ENCODE data around the gene PIAS2. TPM values are rescaled to one million over a fixed set of nuclear protein-coding genes. Genes with fewer than 3 reads are reported as not detected.

Gene PIAS2
- total and polyA plus RNA-seq, 4 donors: 5.6 to 17.2 (median 9.2) TPM

- Histone ChIP-seq H3K27ac (ENCODE audit: low read depth in 1 of 2, low read length in 2 of 2) (no peak overlapping the region), H3K4me1 (ENCODE audit: control insufficient read depth in 4 of 4, insufficient read depth in 4 of 4, low read length in 3 of 4) (no peaks in the 10 kb centered on the region), H3K36me3 (ENCODE audit: control insufficient read depth in 4 of 4, insufficient read depth in 3 of 4, low read depth in 1 of 4, low read length in 3 of 4) (no peaks in the 10 kb centered on the region), H3K9ac (ENCODE audit: low read depth in 1 of 2, low read length in 2 of 2) (no peak overlapping the region), H3K4me3 (ENCODE audit: low read depth in 1 of 3, low read length in 3 of 3) (no peak overlapping the region), H3K27me3 (ENCODE audit: control insufficient read depth in 4 of 4, insufficient read depth in 4 of 4, low read length in 3 of 4) (no peaks in the 10 kb centered on the region), H3K9me3 (ENCODE audit: control insufficient read depth in 4 of 4, low read length in 3 of 4) (no peaks in the 10 kb centered on the region)
- TF ChIP-seq REST (IDR thresholded peaks at IDR 0.05): no peak
- TF ChIP-seq YY1 (IDR thresholded peaks at IDR 0.05): no peak
- TF ChIP-seq TAF1 (conservative IDR thresholded peaks at IDR 0.05): no peak
- no peak for TF ChIP-seq EGR1 (IDR thresholded peaks at IDR 0.05; ENCODE audit: low read depth in 2 of 2)
- TF ChIP-seq ZBTB33 (IDR thresholded peaks at IDR 0.05): no peak
- no peak for TF ChIP-seq JUND (IDR thresholded peaks at IDR 0.05)
- TF ChIP-seq SP1 (IDR thresholded peaks at IDR 0.05): no peak
- no peak for TF ChIP-seq RXRA (IDR thresholded peaks at IDR 0.05)
- no peak for TF ChIP-seq HNF4A (conservative IDR thresholded peaks at IDR 0.05)
- TF ChIP-seq NR2F2 (IDR thresholded peaks at IDR 0.05): no peak
- no peak for TF ChIP-seq FOXA2 (IDR thresholded peaks at IDR 0.05)
- TF ChIP-seq GABPA (IDR thresholded peaks at IDR 0.05 in 1 of 2, conservative IDR thresholded peaks at IDR 0.05 in 1 of 2): no peak
- no peak for TF ChIP-seq CTCF (IDR thresholded peaks at IDR 0.05; ENCODE audit: low read depth, low read length, missing input control)
- TF ChIP-seq RAD21 (IDR thresholded peaks at IDR 0.05): no peak
- no peak for TF ChIP-seq FOXA1 (IDR thresholded peaks at IDR 0.05)
- TF ChIP-seq ATF3 (IDR thresholded peaks at IDR 0.05): no peak
- TF ChIP-seq HNF4G (IDR thresholded peaks at IDR 0.05): no peak
- no peak for TF ChIP-seq MAX (IDR thresholded peaks at IDR 0.05)
- 74% methylated on average over 9 of the region's 9 CpGs for WGBS
- no peak for DNase-seq (ENCODE audit: low spot score)
Measured at GRCh38 chr18:46768166-46768921, 149.0 kb downstream of the PIAS2 start.

Measured in liver (tissue), 9 donors.